Ovary (tissue), 3 donors: Measurements from ENCODE around the gene STAMBP.
"Not testable (repeated sequence)": the region's sequence is repeated elsewhere in the genome, so short reads cannot be mapped to it uniquely, and the experiment has no call there.

Experiments
- EP300 ChIP-seq: sonication (generic); formaldehyde crosslinking; IDR thresholded peaks from one replicate; pipeline ENCODE4 v1.6.1; 2017; ENCODE audit warnings: antibody characterized with exemption
- POLR2A ChIP-seq: fragments of 450-650 bp; IDR thresholded peaks from one replicate; pipeline ENCODE4 v1.6.1; 2017; ENCODE audit warnings: antibody characterized with exemption, mild to moderate bottlenecking, moderate library complexity
- TF ChIP-seq, protein P1 (sequence below), 3 donors: fragments of 450-650 bp in 2 of 3; fragments of 200-600 bp in 1 of 3; IDR thresholded peaks; one replicate each; pipeline versions ENCODE4 v1.5.1 to v1.8.0; 2016 to 2022; ENCODE audit warnings: antibody characterized with exemption in 3 of 3, mild to moderate bottlenecking in 1 of 3
- donor health status: DM: no; HTN: no; CAD: no.

DNA sequence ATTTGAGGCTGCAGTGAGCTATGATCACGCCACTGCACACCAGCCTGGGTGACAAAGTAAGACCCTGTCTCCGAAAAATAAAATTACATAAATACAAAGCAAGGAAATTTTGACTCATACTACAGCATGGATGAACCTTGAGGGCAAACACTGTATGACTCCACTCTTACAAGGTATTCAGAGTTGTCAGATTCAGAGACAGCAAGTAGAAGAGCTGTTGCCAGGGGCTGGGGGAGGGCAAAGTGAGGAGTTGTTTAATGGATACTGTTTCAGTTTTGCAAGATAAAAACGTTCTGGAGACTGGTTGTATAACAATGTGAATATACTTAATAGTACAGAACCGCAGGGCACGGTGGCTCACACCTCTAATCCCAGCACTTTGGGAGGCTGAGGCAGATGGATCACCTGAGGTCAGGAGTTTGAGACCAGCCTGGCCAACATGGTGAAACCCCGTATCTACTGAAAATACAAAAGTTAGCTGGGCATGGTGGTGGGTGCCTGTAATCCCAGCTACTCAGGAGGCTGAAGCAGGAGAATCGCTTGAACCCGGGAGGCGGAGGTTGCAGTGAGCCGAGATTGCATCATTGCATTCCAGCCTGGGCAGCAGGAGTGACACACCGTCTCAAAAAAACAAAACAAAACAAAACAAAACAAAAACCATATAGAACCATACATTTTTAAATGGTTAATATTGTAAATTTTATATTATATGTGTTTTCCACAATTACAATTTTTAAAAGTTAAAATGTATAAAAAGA, 59.0 kb downstream of the STAMBP start:
- TF ChIP-seq, protein P1, sequence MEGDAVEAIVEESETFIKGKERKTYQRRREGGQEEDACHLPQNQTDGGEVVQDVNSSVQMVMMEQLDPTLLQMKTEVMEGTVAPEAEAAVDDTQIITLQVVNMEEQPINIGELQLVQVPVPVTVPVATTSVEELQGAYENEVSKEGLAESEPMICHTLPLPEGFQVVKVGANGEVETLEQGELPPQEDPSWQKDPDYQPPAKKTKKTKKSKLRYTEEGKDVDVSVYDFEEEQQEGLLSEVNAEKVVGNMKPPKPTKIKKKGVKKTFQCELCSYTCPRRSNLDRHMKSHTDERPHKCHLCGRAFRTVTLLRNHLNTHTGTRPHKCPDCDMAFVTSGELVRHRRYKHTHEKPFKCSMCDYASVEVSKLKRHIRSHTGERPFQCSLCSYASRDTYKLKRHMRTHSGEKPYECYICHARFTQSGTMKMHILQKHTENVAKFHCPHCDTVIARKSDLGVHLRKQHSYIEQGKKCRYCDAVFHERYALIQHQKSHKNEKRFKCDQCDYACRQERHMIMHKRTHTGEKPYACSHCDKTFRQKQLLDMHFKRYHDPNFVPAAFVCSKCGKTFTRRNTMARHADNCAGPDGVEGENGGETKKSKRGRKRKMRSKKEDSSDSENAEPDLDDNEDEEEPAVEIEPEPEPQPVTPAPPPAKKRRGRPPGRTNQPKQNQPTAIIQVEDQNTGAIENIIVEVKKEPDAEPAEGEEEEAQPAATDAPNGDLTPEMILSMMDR (IDR thresholded peaks at IDR 0.05), result not testable (repeated sequence)
- not testable (repeated sequence) for TF ChIP-seq POLR2A, EP300
